Mesendoderm (in vitro differentiated cells): ENCODE results near the gene LDLRAD4.

Experiments
- DNase-seq: peaks from one replicate; pipeline ENCODE4 v3.0.0; 2013
- H2AK5ac ChIP-seq: 2 replicates; pipeline ENCODE4 v1.6.1; 2013; ENCODE audit warnings: low read length, inconsistent platforms
- H2BK120ac ChIP-seq: 2 replicates; pipeline ENCODE4 v1.6.1; 2013; ENCODE audit warnings: low read depth, mild to moderate bottlenecking, low read length, moderate library complexity, mixed read lengths
- H2BK15ac ChIP-seq: replicated peaks from 2 replicates; pipeline ENCODE4 v1.6.1; 2013; ENCODE audit warnings: low read depth, mild to moderate bottlenecking, moderate library complexity
- H2BK5ac ChIP-seq: 2 replicates; pipeline ENCODE4 v1.6.1; 2013; ENCODE audit warnings: low read length, inconsistent platforms
- H3K18ac ChIP-seq: 2 replicates; pipeline ENCODE4 v1.6.1; 2013; ENCODE audit warnings: mild to moderate bottlenecking, low read length, mixed read lengths
- H3K23ac ChIP-seq: one replicate; pipeline ENCODE4 v1.6.1; 2013; ENCODE audit warnings: low read length
- H3K27ac ChIP-seq: 2 replicates; pipeline ENCODE4 v1.5.1; 2013; ENCODE audit warnings: low read depth, mild to moderate bottlenecking, inconsistent platforms, low read length, moderate library complexity
- H3K27me3 ChIP-seq: 2 replicates; pipeline ENCODE4 v1.6.1; 2013; ENCODE audit warnings: low read length, control low read depth, mild to moderate bottlenecking, inconsistent platforms; ENCODE audit not compliant: insufficient read depth, poor library complexity
- H3K36me3 ChIP-seq: 2 replicates; pipeline ENCODE4 v1.6.1; 2013; ENCODE audit warnings: low read length, inconsistent platforms; ENCODE audit not compliant: control insufficient read depth, insufficient read depth
- H3K4ac ChIP-seq: one replicate; pipeline ENCODE4 v1.6.1; 2013; ENCODE audit warnings: low read depth, mild to moderate bottlenecking, low read length, moderate library complexity
- H3K4me1 ChIP-seq: 2 replicates; pipeline ENCODE4 v1.6.1; 2013; ENCODE audit warnings: low read depth, low read length, inconsistent platforms; ENCODE audit not compliant: control insufficient read depth
- H3K4me2 ChIP-seq: 2 replicates; pipeline ENCODE4 v1.6.1; 2013; ENCODE audit warnings: low read length
- H3K4me3 ChIP-seq: 2 replicates; pipeline ENCODE4 v1.5.1; 2013; ENCODE audit warnings: mild to moderate bottlenecking, low read length
- H3K56ac ChIP-seq: one replicate; pipeline ENCODE4 v1.6.1; 2013; ENCODE audit warnings: low read length
- H3K79me1 ChIP-seq: 2 replicates; pipeline ENCODE4 v1.6.1; 2013; ENCODE audit warnings: low read length, inconsistent platforms
- H3K79me2 ChIP-seq: 2 replicates; pipeline ENCODE4 v1.6.1; 2013; ENCODE audit warnings: mild to moderate bottlenecking, low read length; ENCODE audit not compliant: control insufficient read depth, insufficient read depth
- H3K9ac ChIP-seq: 2 replicates; pipeline ENCODE4 v1.6.1; 2013; ENCODE audit warnings: low read length, inconsistent platforms
- H4K5ac ChIP-seq: one replicate; pipeline ENCODE4 v1.6.1; 2013; ENCODE audit warnings: low read length
- H4K8ac ChIP-seq: one replicate; pipeline ENCODE4 v1.6.1; 2013; ENCODE audit warnings: low read depth, mild to moderate bottlenecking, control low read depth, low read length, moderate library complexity
- WGBS: extraction: QIAGEN DNeasy Blood & Tissue Kit; methylation state at CpG from one replicate; pipeline ENCODE4 v1.1.7; 2013; ENCODE audit warnings: low lambda C conversion rate, missing lambda C conversion rate; ENCODE audit not compliant: insufficient coverage; ENCODE audit errors: extremely low coverage; 5-methylcytosine and 5-hydroxymethylcytosine counted together

Gene LDLRAD4

GRCh38 chr18:13553449-13553848 lies 334.9 kb downstream of the LDLRAD4 start:
- no peaks in the 10 kb centered on the region for H3K36me3 ChIP-seq
- no peak overlapping the region for H3K18ac ChIP-seq
- H4K5ac ChIP-seq, result no peak overlapping the region
- H4K8ac ChIP-seq, result no peak overlapping the region
- H3K79me2 ChIP-seq, result no peaks in the 10 kb centered on the region
- no peaks in the 10 kb centered on the region for H3K27me3 ChIP-seq
- no peak overlapping the region for H2BK5ac ChIP-seq
- no peak overlapping the region for H2BK120ac ChIP-seq
- no peak overlapping the region for H3K56ac ChIP-seq
- H3K4me1 ChIP-seq, result peaks cover 3% of the 10 kb centered on the region
- no peak overlapping the region for H3K9ac ChIP-seq
- H3K4ac ChIP-seq, result no peak overlapping the region
- no peak overlapping the region for H3K4me2 ChIP-seq
- no peak overlapping the region for H3K4me3 ChIP-seq
- H3K79me1 ChIP-seq, result no peaks in the 10 kb centered on the region
- no peak for DNase-seq
- H2BK15ac ChIP-seq, result no peak overlapping the region
- H2AK5ac ChIP-seq, result no peak overlapping the region
- no CpG with 5 or more reads among the region's 9 CpGs for WGBS
- H3K27ac ChIP-seq, result no peak overlapping the region
- no peak overlapping the region for H3K23ac ChIP-seq

- Histone ChIP-seq H3K79me2 (no peaks in the 10 kb centered on the region), H4K8ac (no peak overlapping the region), H3K27ac (no peak overlapping the region)
Observed at GRCh38 chr18:13555192-13555591, 336.6 kb downstream of the LDLRAD4 start.

GRCh38 chr18:13555865-13556264 lies 337.3 kb downstream of the LDLRAD4 start:
- peaks cover 3% of the 10 kb centered on the region for H3K4me1 ChIP-seq
- H3K27ac ChIP-seq, result no peak overlapping the region
- H3K56ac ChIP-seq, result no peak overlapping the region
- no peaks in the 10 kb centered on the region for H3K27me3 ChIP-seq
- no peak overlapping the region for H3K4me3 ChIP-seq
- no peaks in the 10 kb centered on the region for H3K79me2 ChIP-seq
- H3K79me1 ChIP-seq, result no peaks in the 10 kb centered on the region
- H3K4ac ChIP-seq, result no peak overlapping the region
- H2BK5ac ChIP-seq, result no peak overlapping the region
- no peak overlapping the region for H2BK15ac ChIP-seq
- no peak overlapping the region for H2BK120ac ChIP-seq
- H3K9ac ChIP-seq, result no peak overlapping the region
- no peak overlapping the region for H4K5ac ChIP-seq
- H3K18ac ChIP-seq, result no peak overlapping the region
- H3K23ac ChIP-seq, result no peak overlapping the region
- no peaks in the 10 kb centered on the region for H3K36me3 ChIP-seq
- no peak overlapping the region for H3K4me2 ChIP-seq
- no CpG with 5 or more reads among the region's 3 CpGs for WGBS
- no peak overlapping the region for H4K8ac ChIP-seq
- no peak for DNase-seq
- no peak overlapping the region for H2AK5ac ChIP-seq

More at GRCh38 chr18:13555192-13555591, 336.6 kb downstream of the LDLRAD4 start:
- H2BK120ac ChIP-seq, result no peak overlapping the region
- no peaks in the 10 kb centered on the region for H3K79me1 ChIP-seq
- no CpG with 5 or more reads among the region's 2 CpGs for WGBS
- DNase-seq, result no peak
- H3K27me3 ChIP-seq, result no peaks in the 10 kb centered on the region
- H2BK5ac ChIP-seq, result no peak overlapping the region
- H2AK5ac ChIP-seq, result no peak overlapping the region
- no peak overlapping the region for H3K4me3 ChIP-seq
- no peak overlapping the region for H3K4ac ChIP-seq
- H3K4me2 ChIP-seq, result no peak overlapping the region
- H3K23ac ChIP-seq, result no peak overlapping the region
- H2BK15ac ChIP-seq, result no peak overlapping the region
- H3K4me1 ChIP-seq, result peaks cover 3% of the 10 kb centered on the region
- no peak overlapping the region for H4K5ac ChIP-seq
- H3K56ac ChIP-seq, result no peak overlapping the region
- no peak overlapping the region for H3K9ac ChIP-seq
- H3K18ac ChIP-seq, result no peak overlapping the region
- no peaks in the 10 kb centered on the region for H3K36me3 ChIP-seq

- no peak overlapping the region for H3K4me2 ChIP-seq
- no CpG with 5 or more reads among the region's 3 CpGs for WGBS
- H3K4me3 ChIP-seq, result no peak overlapping the region
- H3K27ac ChIP-seq, result no peak overlapping the region
- no peak overlapping the region for H3K9ac ChIP-seq
- no peak overlapping the region for H4K8ac ChIP-seq
- H3K4ac ChIP-seq, result no peak overlapping the region
- H2BK5ac ChIP-seq, result no peak overlapping the region
- H3K23ac ChIP-seq, result no peak overlapping the region
- H3K4me1 ChIP-seq, result peaks cover 3% of the 10 kb centered on the region
- no peak overlapping the region for H4K5ac ChIP-seq
- no peak overlapping the region for H3K56ac ChIP-seq
- H3K36me3 ChIP-seq, result no peaks in the 10 kb centered on the region
- H2BK120ac ChIP-seq, result no peak overlapping the region
- no peak overlapping the region for H2BK15ac ChIP-seq
- no peak for DNase-seq
- no peak overlapping the region for H2AK5ac ChIP-seq
- no peaks in the 10 kb centered on the region for H3K79me1 ChIP-seq
- no peaks in the 10 kb centered on the region for H3K79me2 ChIP-seq
- no peak overlapping the region for H3K18ac ChIP-seq
- no peaks in the 10 kb centered on the region for H3K27me3 ChIP-seq
Observed at GRCh38 chr18:13556502-13556901, 337.9 kb downstream of the LDLRAD4 start.

- H3K36me3 ChIP-seq, result no peaks in the 10 kb centered on the region
- H3K27me3 ChIP-seq, result no peaks in the 10 kb centered on the region
- H3K79me1 ChIP-seq, result no peaks in the 10 kb centered on the region
- DNase-seq, result peak; percentile 72
- H3K4me1 ChIP-seq, result no peaks in the 10 kb centered on the region
- no peaks in the 10 kb centered on the region for H3K79me2 ChIP-seq
- no peak overlapping the region for H2BK15ac ChIP-seq
- H3K18ac ChIP-seq, result no peak overlapping the region
- no peak overlapping the region for H3K23ac ChIP-seq
- H2AK5ac ChIP-seq, result no peak overlapping the region
- H3K4ac ChIP-seq, result no peak overlapping the region
- no peak overlapping the region for H3K4me2 ChIP-seq
- no peak overlapping the region for H2BK5ac ChIP-seq
- H3K56ac ChIP-seq, result no peak overlapping the region
- no peak overlapping the region for H3K9ac ChIP-seq
- H2BK120ac ChIP-seq, result no peak overlapping the region
- no CpG with 5 or more reads among the region's 5 CpGs for WGBS
- no peak overlapping the region for H3K27ac ChIP-seq
- no peak overlapping the region for H4K5ac ChIP-seq
- H3K4me3 ChIP-seq, result no peak overlapping the region
- no peak overlapping the region for H4K8ac ChIP-seq
Observed at GRCh38 chr18:13558124-13558523, 339.6 kb downstream of the LDLRAD4 start.

GRCh38 chr18:13558790-13559189 lies 340.2 kb downstream of the LDLRAD4 start:
- no peaks in the 10 kb centered on the region for H3K4me1 ChIP-seq
- no peaks in the 10 kb centered on the region for H3K79me2 ChIP-seq
- no peak for DNase-seq
- H3K27ac ChIP-seq, result no peak overlapping the region
- no peak overlapping the region for H2BK120ac ChIP-seq
- H3K4me3 ChIP-seq, result no peak overlapping the region
- H3K18ac ChIP-seq, result no peak overlapping the region
- H2AK5ac ChIP-seq, result no peak overlapping the region
- no peak overlapping the region for H3K56ac ChIP-seq
- H4K5ac ChIP-seq, result no peak overlapping the region
- H3K27me3 ChIP-seq, result no peaks in the 10 kb centered on the region
- no peak overlapping the region for H4K8ac ChIP-seq
- no peak overlapping the region for H3K23ac ChIP-seq
- H3K79me1 ChIP-seq, result no peaks in the 10 kb centered on the region
- H3K4me2 ChIP-seq, result no peak overlapping the region
- H2BK5ac ChIP-seq, result no peak overlapping the region
- no peak overlapping the region for H3K9ac ChIP-seq
- WGBS, result no CpG with 5 or more reads among the region's 6 CpGs
- no peak overlapping the region for H3K4ac ChIP-seq
- no peaks in the 10 kb centered on the region for H3K36me3 ChIP-seq
- H2BK15ac ChIP-seq, result no peak overlapping the region
